Breast epithelium (tissue), 3 donors: ENCODE results near the gene CEP89.

Experiments
- CTCF ChIP-seq, 3 donors: fragments of 450-650 bp; IDR thresholded peaks; one replicate each; pipeline ENCODE4 v1.5.1; 2016 to 2017; ENCODE audit warnings: antibody characterized with exemption in 3 of 3, mild to moderate bottlenecking in 3 of 3, moderate library complexity in 3 of 3
- POLR2AphosphoS5 ChIP-seq, 3 donors: sonication (generic); formaldehyde crosslinking; IDR thresholded peaks; one replicate each; pipeline ENCODE4 v1.6.1; 2017; ENCODE audit warnings: antibody characterized with exemption in 3 of 3

- TF ChIP-seq CTCF (IDR thresholded peaks at IDR 0.05) (no peak), POLR2AphosphoS5 (IDR thresholded peaks at IDR 0.05) (no peak)
These were observed 113.2 kb downstream of the CEP89 start for GRCh38 chr19:32858559-32858958.
